ENCODE results near the gene AURKA. TPM values are rescaled to one million over a fixed set of nuclear protein-coding genes. Genes with fewer than 3 reads are reported as not detected.
"Not testable (repeated sequence)": the region's sequence is repeated elsewhere in the genome, so short reads cannot be mapped to it uniquely, and the experiment has no call there.

The AURKA gene
- polyA plus RNA-seq, 1 of the 3 experiments (the other 2 are of a cell fraction), result 24.6 TPM

- Histone ChIP-seq H3K9me2 (no peaks in the 10 kb centered on the region), H3K27me3 (ENCODE audit: insufficient read depth) (no peaks in the 10 kb centered on the region; the same call in 1 of the 2 replicates), H3K79me2 (ENCODE audit: insufficient read depth) (no peaks in the 10 kb centered on the region), H3F3A (replicated peaks; ENCODE audit: insufficient read depth) (no peaks in the 10 kb centered on the region), H3K4me1 (ENCODE audit: control insufficient read depth in 1 of 2, insufficient read depth in 2 of 2, low read depth in 1 of 2, low read length in 1 of 2) (peaks cover 0 to 6% of the 10 kb centered on the region in 2 experiments; a peak in 1 of 4 replicates), H3K9ac (no peak overlapping the region), H3K36me3 (replicated peaks in 1 of 2; ENCODE audit: control insufficient read depth in 1 of 2, insufficient read depth in 2 of 2, low read length in 1 of 2) (no peaks in the 10 kb centered on the region), H3K4me3 (ENCODE audit: low read depth in 2 of 2, low read length in 1 of 2) (no peak overlapping the region), H3K27ac (ENCODE audit: low read depth in 2 of 2, low read length in 1 of 2) (no peak overlapping the region), H2AFZ (ENCODE audit: low read depth) (no peak overlapping the region), H4K20me1 (ENCODE audit: insufficient read depth) (no peaks in the 10 kb centered on the region), H3K9me3 (no peaks in the 10 kb centered on the region), H3K4me2 (no peak overlapping the region)
- WGBS (ENCODE audit: low lambda C conversion rate), result 44% methylated on average over 3 of the region's 3 CpGs
- TF ChIP-seq CHD2 (IDR thresholded peaks at IDR 0.05; ENCODE audit: low read length, partially characterized antibody) (no peak), TEAD4 (IDR thresholded peaks at IDR 0.05; ENCODE audit: borderline replicate concordance, insufficient read depth) (no peak), PBX3 (IDR thresholded peaks at IDR 0.05) (no peak), RFX5 (IDR thresholded peaks at IDR 0.05; ENCODE audit: low read length) (no peak), ELF1 (IDR thresholded peaks at IDR 0.05) (no peak), TCF12 (IDR thresholded peaks at IDR 0.05) (no peak), REST (IDR thresholded peaks at IDR 0.05; ENCODE audit: low read depth, low read length) (no peak), MEF2A (IDR thresholded peaks at IDR 0.05; ENCODE audit: borderline replicate concordance, low read depth) (no peak), RAD21 (IDR thresholded peaks at IDR 0.05; ENCODE audit: low read length) (no peak), NRF1 (IDR thresholded peaks at IDR 0.05; ENCODE audit: low read depth, low read length) (no peak), GATA2 (CRISPR knock-in tag; IDR thresholded peaks at IDR 0.05) (no peak), RCOR1 (IDR thresholded peaks at IDR 0.05; ENCODE audit: low read length) (no peak), FOXJ3 (CRISPR knock-in tag; IDR thresholded peaks at IDR 0.05) (no peak), EZH2phosphoT487 (IDR thresholded peaks at IDR 0.05; ENCODE audit: borderline replicate concordance, low read depth) (no peak)
- TF ChIP-seq, protein P1, sequence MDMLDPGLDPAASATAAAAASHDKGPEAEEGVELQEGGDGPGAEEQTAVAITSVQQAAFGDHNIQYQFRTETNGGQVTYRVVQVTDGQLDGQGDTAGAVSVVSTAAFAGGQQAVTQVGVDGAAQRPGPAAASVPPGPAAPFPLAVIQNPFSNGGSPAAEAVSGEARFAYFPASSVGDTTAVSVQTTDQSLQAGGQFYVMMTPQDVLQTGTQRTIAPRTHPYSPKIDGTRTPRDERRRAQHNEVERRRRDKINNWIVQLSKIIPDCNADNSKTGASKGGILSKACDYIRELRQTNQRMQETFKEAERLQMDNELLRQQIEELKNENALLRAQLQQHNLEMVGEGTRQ (IDR thresholded peaks at IDR 0.05; ENCODE audit: borderline replicate concordance, low read depth, low read length), result no peak
- TF ChIP-seq, protein P2, sequence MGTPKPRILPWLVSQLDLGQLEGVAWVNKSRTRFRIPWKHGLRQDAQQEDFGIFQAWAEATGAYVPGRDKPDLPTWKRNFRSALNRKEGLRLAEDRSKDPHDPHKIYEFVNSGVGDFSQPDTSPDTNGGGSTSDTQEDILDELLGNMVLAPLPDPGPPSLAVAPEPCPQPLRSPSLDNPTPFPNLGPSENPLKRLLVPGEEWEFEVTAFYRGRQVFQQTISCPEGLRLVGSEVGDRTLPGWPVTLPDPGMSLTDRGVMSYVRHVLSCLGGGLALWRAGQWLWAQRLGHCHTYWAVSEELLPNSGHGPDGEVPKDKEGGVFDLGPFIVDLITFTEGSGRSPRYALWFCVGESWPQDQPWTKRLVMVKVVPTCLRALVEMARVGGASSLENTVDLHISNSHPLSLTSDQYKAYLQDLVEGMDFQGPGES (IDR thresholded peaks at IDR 0.05; ENCODE audit: low read depth, low read length), result no peak
- TF ChIP-seq, protein P3, sequence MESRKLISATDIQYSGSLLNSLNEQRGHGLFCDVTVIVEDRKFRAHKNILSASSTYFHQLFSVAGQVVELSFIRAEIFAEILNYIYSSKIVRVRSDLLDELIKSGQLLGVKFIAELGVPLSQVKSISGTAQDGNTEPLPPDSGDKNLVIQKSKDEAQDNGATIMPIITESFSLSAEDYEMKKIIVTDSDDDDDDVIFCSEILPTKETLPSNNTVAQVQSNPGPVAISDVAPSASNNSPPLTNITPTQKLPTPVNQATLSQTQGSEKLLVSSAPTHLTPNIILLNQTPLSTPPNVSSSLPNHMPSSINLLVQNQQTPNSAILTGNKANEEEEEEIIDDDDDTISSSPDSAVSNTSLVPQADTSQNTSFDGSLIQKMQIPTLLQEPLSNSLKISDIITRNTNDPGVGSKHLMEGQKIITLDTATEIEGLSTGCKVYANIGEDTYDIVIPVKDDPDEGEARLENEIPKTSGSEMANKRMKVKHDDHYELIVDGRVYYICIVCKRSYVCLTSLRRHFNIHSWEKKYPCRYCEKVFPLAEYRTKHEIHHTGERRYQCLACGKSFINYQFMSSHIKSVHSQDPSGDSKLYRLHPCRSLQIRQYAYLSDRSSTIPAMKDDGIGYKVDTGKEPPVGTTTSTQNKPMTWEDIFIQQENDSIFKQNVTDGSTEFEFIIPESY (IDR thresholded peaks at IDR 0.05; ENCODE audit: borderline replicate concordance, low read depth), result no peak
- no peak for DNase-seq
- POLR2A ChIA-PET, result no interaction called here
- CTCF ChIA-PET, result interaction anchor here (0.7 to 5.5 kb wide), 16 partner anchors 8 to 1693 kb away, joined by 3 to 36 read pairs (median 5); partner anchors contain the start of genes FAM210B and MC3R
Measured at GRCh38 chr20:56342783-56343182, 49.2 kb downstream of the AURKA start.

GRCh38 chr20:56336709-56337108 is 55.3 kb downstream of the AURKA start:
- DNase-seq; H3F3A ChIP-seq (replicated peaks; ENCODE audit: insufficient read depth); H3K4me1 ChIP-seq (ENCODE audit: control insufficient read depth in 1 of 2, insufficient read depth in 2 of 2, low read depth in 1 of 2, low read length in 1 of 2); H3K9ac ChIP-seq; H3K9me2 ChIP-seq; H3K9me3 ChIP-seq; H3K4me3 ChIP-seq (ENCODE audit: low read depth in 2 of 2, low read length in 1 of 2); H4K20me1 ChIP-seq (ENCODE audit: insufficient read depth); H3K36me3 ChIP-seq (replicated peaks in 1 of 2; ENCODE audit: control insufficient read depth in 1 of 2, insufficient read depth in 2 of 2, low read length in 1 of 2); H3K4me2 ChIP-seq; H2AFZ ChIP-seq (ENCODE audit: low read depth); H3K27me3 ChIP-seq (ENCODE audit: insufficient read depth); POLR2A ChIA-PET; H3K27ac ChIP-seq (ENCODE audit: low read depth in 2 of 2, low read length in 1 of 2); H3K79me2 ChIP-seq (ENCODE audit: insufficient read depth): not testable (repeated sequence)
- WGBS (ENCODE audit: low lambda C conversion rate), result 44% methylated on average over 4 of the region's 8 CpGs
- CTCF ChIA-PET, result interaction anchor here (1.6 kb wide), 1 partner anchor 15 kb away, joined by 3 read pairs; no protein-coding TSS in a partner anchor

All from SK-N-SH (cell line).